SH-SY5Y (cell line): ENCODE results near the gene SEMA5B.

Experiments used
- GATA2 ChIP-seq: IDR thresholded peaks from 2 replicates; pipeline ENCODE4 v1.6.1; 2011; ENCODE audit warnings: mild to moderate bottlenecking, low read depth, low read length
- GATA3 ChIP-seq: IDR thresholded peaks from 2 replicates; pipeline ENCODE4 v1.6.1; 2011; ENCODE audit warnings: low read depth, mild to moderate bottlenecking, low read length, moderate library complexity

DNA sequence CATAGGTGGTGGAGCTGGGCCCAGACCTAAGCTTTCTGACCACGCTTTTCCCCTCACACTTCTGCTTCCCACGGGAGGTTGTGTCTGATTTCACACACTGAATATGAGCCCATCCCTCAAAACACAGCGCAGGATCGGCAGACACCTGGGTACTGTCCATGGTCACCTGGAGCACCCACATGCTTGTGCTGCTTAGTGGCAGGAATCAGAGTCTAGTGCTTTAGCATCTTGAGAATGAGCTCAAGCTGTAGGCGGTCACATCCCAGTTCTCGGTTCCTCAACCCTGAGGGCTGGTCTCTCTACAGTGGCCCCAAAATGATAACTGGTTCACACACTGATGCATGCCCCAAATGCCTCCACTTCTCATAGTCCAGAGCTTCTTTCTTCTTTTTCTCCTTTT, 111.0 kb downstream of the SEMA5B start:
- TF ChIP-seq GATA2 (no peak), GATA3 (no peak)
